Colonic mucosa (tissue), 4 donors: ENCODE measurements around the gene POM121C. TPM values are rescaled to one million over a fixed set of nuclear protein-coding genes. Genes with fewer than 3 reads are reported as not detected.
"Not testable (repeated sequence)": the region's sequence is repeated elsewhere in the genome, so short reads cannot be mapped to it uniquely, and the experiment has no call there.

Experiments
- DNase-seq: peaks from one replicate; pipeline ENCODE4 v3.0.0-alpha.2; 2020
- H3K27ac ChIP-seq: fragments of 200-600 bp; one replicate; pipeline ENCODE4 v1.8.0; 2021
- H3K27me3 ChIP-seq: fragments of 200-600 bp; one replicate; pipeline ENCODE4 v1.8.0; 2021
- H3K36me3 ChIP-seq: fragments of 200-600 bp; one replicate; pipeline ENCODE4 v1.8.0; 2021
- H3K4me1 ChIP-seq: fragments of 200-600 bp; one replicate; pipeline ENCODE4 v1.8.0; 2021; ENCODE audit warnings: mild to moderate bottlenecking
- H3K4me3 ChIP-seq: fragments of 200-600 bp; one replicate; pipeline ENCODE4 v1.8.0; 2021
- H3K9ac ChIP-seq, 2 donors: one replicate each; pipeline ENCODE4 v1.7.0; 2013; ENCODE audit warnings: control low read depth in 2 of 2, low read depth in 2 of 2, low read length in 2 of 2
- H3K9me3 ChIP-seq: fragments of 200-600 bp; one replicate; pipeline ENCODE4 v1.8.0; 2021
- intact Hi-C: fragments of 100-400 bp; cut with DNase I; formaldehyde crosslinking; loops from one replicate; pipeline ENCODE4 v1.14.1; 2022
- total RNA-seq, 2 donors: library from RNA; stranded (reverse); fragmentation: NEBNext Ultra II Directional in 1 of 2; extraction: Animal tissue kit (Norgen Biotek cat#: 25700) in 1 of 2; gene quantifications; one replicate each; pipeline ENCODE4 v1.2.1, GENCODE V29; 2021
- TF ChIP-seq, protein P1 (sequence below): fragments of 200-600 bp; IDR thresholded peaks from one replicate; pipeline ENCODE4 v1.8.0; 2022; ENCODE audit warnings: antibody characterized with exemption, mild to moderate bottlenecking
- donor health status: healthy.
- donor health status: DM: no; HTN: no; CAD: no.
- donor health status: DM: no; HTN: no; CAD: no.

The POM121C gene
- total RNA-seq, 2 donors from 2014 or later = 28.4 to 39.2 TPM

- DNase-seq, H3K9me3 ChIP-seq, H3K9ac ChIP-seq, intact Hi-C loops, H3K36me3 ChIP-seq, H3K4me3 ChIP-seq, H3K4me1 ChIP-seq, H3K27ac ChIP-seq, H3K27me3 ChIP-seq: not testable (repeated sequence)
Observed at GRCh38 chr7:75492020-75492419, 5.9 kb upstream of the POM121C start, which contains the start of gene SPDYE5. Gene SPDYE5 (plus strand): TSS chr7:75492320. CDS start chr7:75494048, 1,728 bp downstream.

DNA sequence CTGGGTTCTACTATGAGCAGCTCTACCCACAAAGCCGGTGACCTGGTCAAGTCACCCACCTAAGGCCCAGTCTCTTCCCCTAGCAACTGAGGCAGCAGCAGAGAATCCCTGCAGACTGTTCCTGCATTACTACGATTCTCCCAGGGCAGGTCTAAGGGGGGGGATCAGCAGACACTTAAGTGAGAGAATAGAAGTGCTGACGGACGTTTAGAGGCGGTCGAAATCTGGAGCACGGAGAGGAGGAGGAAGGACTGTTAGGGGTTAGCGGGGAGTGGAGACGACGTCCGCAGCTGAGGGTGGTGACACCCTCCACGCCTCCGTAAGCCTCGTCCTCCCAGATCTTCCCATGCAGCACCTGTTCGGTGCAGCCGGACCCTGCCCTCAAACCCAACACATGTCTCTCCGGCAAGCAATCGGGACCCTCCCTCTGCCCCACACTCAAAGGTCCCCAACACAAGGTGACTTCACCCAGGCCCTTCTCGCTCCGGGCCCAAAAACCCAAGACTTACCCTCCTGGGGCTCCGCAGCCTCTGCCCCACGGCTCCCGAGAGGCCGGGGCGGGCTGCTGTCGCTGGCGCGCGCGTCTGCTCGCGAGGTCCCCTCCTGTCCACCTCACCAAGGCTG, 632 bp downstream of the POM121C start:
- peak overlapping the region; percentile 68 for H3K27ac ChIP-seq
- intact Hi-C loops, H3K36me3 ChIP-seq, H3K27me3 ChIP-seq, H3K4me1 ChIP-seq, H3K9me3 ChIP-seq: not testable (repeated sequence)
- peak; percentile 29 for DNase-seq
- peak overlapping the region; percentile 59 for H3K4me3 ChIP-seq
- H3K9ac ChIP-seq = peak overlapping the region; percentile 26 to 72

- H3K36me3 ChIP-seq, DNase-seq, H3K9me3 ChIP-seq, H3K9ac ChIP-seq, H3K27ac ChIP-seq, intact Hi-C loops, H3K4me1 ChIP-seq, H3K27me3 ChIP-seq, H3K4me3 ChIP-seq: not testable (repeated sequence)
Observed at GRCh38 chr7:75480313-75480712, 5.8 kb downstream of the POM121C start.

DNA sequence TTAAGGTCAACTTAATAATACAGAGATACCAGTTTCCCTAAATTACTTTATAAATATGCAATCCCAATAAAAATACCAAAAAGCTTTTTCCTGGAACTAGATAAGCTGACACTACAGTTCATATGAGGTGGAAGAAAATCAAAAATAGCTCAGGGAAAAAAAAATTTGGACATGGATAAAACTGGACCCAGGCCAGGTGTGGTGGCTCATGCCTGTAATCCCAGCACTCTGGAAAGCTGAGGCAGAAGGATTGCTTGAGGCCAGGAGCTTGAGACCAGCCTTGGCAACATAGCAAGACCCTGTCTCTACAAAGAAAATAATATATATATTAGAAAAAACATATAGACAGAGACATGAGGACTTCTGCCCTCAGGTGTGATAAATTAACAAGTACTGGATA, 8.6 kb downstream of the POM121C start:
- H3K27me3 ChIP-seq, H3K36me3 ChIP-seq, intact Hi-C loops, H3K4me3 ChIP-seq, H3K4me1 ChIP-seq, H3K9me3 ChIP-seq, DNase-seq, H3K9ac ChIP-seq, H3K27ac ChIP-seq: not testable (repeated sequence)

DNA sequence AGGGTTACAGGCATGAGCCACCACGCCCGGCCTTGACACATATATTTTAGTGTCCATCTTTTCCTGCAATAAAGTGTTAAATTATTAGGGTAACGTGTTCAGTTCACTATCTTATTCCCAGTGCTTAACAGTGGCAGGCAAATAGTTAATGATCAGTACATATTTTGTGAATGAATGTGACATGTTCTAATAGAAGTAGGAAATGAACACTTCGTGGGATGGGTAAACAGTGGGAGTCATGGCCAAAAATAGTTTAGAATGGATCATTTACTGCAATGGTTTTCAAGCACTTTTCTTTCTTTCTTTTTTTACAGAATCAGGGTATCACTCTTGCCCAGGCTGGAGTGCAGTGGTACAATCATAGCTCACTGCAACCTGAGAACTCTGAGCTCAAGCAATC, 15.9 kb downstream of the POM121C start:
- H3K9ac ChIP-seq, H3K27ac ChIP-seq, intact Hi-C loops, H3K9me3 ChIP-seq, H3K4me3 ChIP-seq, H3K36me3 ChIP-seq, DNase-seq, H3K4me1 ChIP-seq, H3K27me3 ChIP-seq: not testable (repeated sequence)

DNA sequence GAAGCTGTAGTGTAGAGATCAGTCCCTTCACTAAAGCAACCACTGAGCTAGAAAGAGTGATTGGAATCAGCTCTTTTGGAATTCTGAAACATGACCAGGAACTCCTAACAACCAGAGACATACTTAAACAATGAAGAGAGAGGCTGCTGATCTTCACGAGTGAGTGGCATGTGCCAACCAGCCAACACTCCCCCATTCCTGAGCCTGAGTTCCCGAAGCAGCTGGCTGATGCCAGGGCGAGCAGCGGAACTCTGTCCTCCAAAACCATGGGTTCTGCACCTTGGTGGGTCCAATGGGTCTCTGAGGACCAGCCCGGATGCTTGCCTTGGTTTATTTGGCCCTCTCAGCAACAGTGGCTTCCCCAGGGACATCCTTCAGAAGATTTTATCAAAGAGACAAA, 25.6 kb downstream of the POM121C start:
- H3K9me3 ChIP-seq, intact Hi-C loops, DNase-seq, H3K27me3 ChIP-seq, H3K9ac ChIP-seq, H3K4me1 ChIP-seq, H3K36me3 ChIP-seq, H3K4me3 ChIP-seq, H3K27ac ChIP-seq: not testable (repeated sequence)

GRCh38 chr7:75458034-75458433, 28.1 kb downstream of the POM121C start:
- H3K9me3 ChIP-seq, H3K27ac ChIP-seq, H3K4me3 ChIP-seq, DNase-seq, H3K4me1 ChIP-seq, intact Hi-C loops, H3K9ac ChIP-seq, H3K36me3 ChIP-seq, H3K27me3 ChIP-seq: not testable (repeated sequence)

DNA sequence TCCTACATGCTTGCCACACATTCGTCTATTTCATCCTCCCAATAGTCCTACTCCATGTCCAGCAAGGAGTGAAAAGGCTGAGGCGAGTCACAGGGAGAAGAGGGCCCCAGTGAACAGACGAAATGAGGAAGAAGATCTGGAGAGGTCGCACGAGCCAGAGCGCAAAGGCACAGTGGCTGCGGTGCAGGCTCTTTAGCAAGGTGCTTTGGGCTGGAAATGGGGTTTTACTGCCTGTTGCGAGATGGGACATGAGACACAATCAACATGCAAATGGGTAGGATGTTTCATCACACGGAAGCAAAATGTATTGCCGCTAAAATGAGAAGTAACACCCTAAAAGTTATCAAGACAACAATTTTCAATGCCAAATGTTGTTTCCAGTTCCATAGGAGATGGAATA, 29.7 kb downstream of the POM121C start:
- H3K9ac ChIP-seq, H3K4me3 ChIP-seq, H3K9me3 ChIP-seq, DNase-seq, H3K27me3 ChIP-seq, H3K4me1 ChIP-seq, H3K27ac ChIP-seq, intact Hi-C loops, H3K36me3 ChIP-seq: not testable (repeated sequence)

DNA sequence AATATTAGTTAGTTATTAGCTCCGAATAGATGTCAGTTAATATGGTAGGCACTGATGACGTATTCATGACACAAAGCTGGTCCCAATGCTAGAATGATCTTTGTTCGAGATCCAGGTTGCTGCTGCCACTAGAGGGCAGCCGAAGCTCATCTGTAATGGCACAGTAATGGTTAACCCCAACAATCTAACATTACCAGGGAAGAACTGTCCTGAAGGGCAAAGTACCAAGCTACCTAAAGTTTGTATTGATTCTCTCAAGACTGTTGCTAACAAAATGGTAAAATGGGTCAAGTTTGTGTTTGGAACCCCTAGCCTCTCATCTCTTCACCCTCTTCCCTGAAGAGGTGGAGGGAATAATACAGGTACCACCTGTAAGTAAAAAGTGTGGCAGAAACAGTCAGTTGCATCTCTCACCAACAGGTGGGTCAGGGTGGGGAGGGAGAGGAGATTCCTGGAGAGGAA, 33.6 kb downstream of the POM121C start:
- H3K9ac ChIP-seq, DNase-seq, H3K4me1 ChIP-seq, H3K36me3 ChIP-seq, intact Hi-C loops, H3K27me3 ChIP-seq, H3K27ac ChIP-seq, H3K4me3 ChIP-seq, H3K9me3 ChIP-seq: not testable (repeated sequence)
- TF ChIP-seq, protein P1, sequence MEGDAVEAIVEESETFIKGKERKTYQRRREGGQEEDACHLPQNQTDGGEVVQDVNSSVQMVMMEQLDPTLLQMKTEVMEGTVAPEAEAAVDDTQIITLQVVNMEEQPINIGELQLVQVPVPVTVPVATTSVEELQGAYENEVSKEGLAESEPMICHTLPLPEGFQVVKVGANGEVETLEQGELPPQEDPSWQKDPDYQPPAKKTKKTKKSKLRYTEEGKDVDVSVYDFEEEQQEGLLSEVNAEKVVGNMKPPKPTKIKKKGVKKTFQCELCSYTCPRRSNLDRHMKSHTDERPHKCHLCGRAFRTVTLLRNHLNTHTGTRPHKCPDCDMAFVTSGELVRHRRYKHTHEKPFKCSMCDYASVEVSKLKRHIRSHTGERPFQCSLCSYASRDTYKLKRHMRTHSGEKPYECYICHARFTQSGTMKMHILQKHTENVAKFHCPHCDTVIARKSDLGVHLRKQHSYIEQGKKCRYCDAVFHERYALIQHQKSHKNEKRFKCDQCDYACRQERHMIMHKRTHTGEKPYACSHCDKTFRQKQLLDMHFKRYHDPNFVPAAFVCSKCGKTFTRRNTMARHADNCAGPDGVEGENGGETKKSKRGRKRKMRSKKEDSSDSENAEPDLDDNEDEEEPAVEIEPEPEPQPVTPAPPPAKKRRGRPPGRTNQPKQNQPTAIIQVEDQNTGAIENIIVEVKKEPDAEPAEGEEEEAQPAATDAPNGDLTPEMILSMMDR = peak; percentile 47

DNA sequence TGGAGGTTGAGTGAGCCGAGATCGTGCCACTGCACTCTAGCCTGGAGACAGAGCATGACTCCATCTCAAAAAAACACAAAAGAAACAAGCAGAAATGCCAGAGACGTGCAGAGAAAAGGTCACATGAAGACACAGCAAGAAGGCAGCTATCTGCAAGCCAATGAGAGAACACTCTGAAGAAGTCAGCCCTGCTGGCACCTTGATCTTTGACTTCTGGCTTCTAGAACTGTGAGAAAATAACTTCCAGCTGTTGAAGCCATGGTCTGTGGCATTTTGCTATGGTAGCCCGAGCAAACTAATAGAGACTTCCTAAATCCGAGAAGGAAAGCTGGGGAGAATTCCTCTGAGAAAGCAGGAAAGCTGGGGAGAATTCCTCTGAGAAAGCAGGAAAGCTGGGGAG, 36.2 kb downstream of the POM121C start:
- H3K27me3 ChIP-seq, DNase-seq, H3K36me3 ChIP-seq: not testable (repeated sequence)

GRCh38 chr7:75442465-75443111, 43.5 kb downstream of the POM121C start:
- peak overlapping the region; percentile 32 for H3K27ac ChIP-seq
- H3K36me3 ChIP-seq, H3K4me1 ChIP-seq, H3K9me3 ChIP-seq, intact Hi-C loops, H3K27me3 ChIP-seq: not testable (repeated sequence)
- peak; percentile 23 for DNase-seq
- peak overlapping the region in 1 of 2 donors; percentile 43 for H3K9ac ChIP-seq
- H3K4me3 ChIP-seq = peak overlapping the region; percentile 48

More for the DNA sequence above, 36.2 kb downstream of the POM121C start:
- H3K4me1 ChIP-seq, H3K27ac ChIP-seq, H3K9me3 ChIP-seq, H3K4me3 ChIP-seq, H3K9ac ChIP-seq, intact Hi-C loops: not testable (repeated sequence)

GRCh38 chr7:75442101-75442464, 44.0 kb downstream of the POM121C start:
- H3K9me3 ChIP-seq, H3K27me3 ChIP-seq, H3K36me3 ChIP-seq, DNase-seq, intact Hi-C loops, H3K27ac ChIP-seq, H3K4me1 ChIP-seq, H3K9ac ChIP-seq: not testable (repeated sequence)
- peak overlapping the region; percentile 48 for H3K4me3 ChIP-seq

- H3K27ac ChIP-seq, H3K4me1 ChIP-seq, intact Hi-C loops, H3K4me3 ChIP-seq, H3K9ac ChIP-seq, DNase-seq, H3K27me3 ChIP-seq, H3K9me3 ChIP-seq: not testable (repeated sequence)
- H3K36me3 ChIP-seq = peaks cover 12% of the 10 kb centered on the region
Observed at GRCh38 chr7:75439000-75439399, 47.1 kb downstream of the POM121C start.
